ENCODE results near the gene ETF1. TPM values are rescaled to one million over a fixed set of nuclear protein-coding genes. Genes with fewer than 3 reads are reported as not detected.
A peak's percentile ranks its signal among the peaks of the same experiment; 100 is the strongest.

The ETF1 gene
- total and polyA plus RNA-seq, 9 of the 15 experiments (the other 6 are each of a cell fraction or from before 2014, with no cell fraction given), result 53.7 to 209 (median 164) TPM

- TF ChIP-seq CUX1 (CRISPR knock-in tag; IDR thresholded peaks at IDR 0.05) (0 out of 2 replicates have a peak, but pooled peaks have one; percentile 32), DIDO1 (tag; IDR thresholded peaks at IDR 0.05; ENCODE audit: low read depth) (no peak), CCAR2 (IDR thresholded peaks at IDR 0.05; ENCODE audit: low read depth, low read length) (no peak), PRPF4 (IDR thresholded peaks at IDR 0.05; ENCODE audit: insufficient read depth, low read depth, low read length, poor library complexity, severe bottlenecking) (no peak), RHOXF2B (CRISPR knock-in tag; conservative IDR thresholded peaks at IDR 0.05) (no peak), ZNF695 (CRISPR knock-in tag; IDR thresholded peaks at IDR 0.05) (no peak), POLR2B (IDR thresholded peaks at IDR 0.05; ENCODE audit: low read depth, partially characterized antibody) (peak; percentile 16), ZNF232 (CRISPR knock-in tag; IDR thresholded peaks at IDR 0.05) (no peak), RREB1 (CRISPR knock-in tag; IDR thresholded peaks at IDR 0.05) (no peak)
Measured at GRCh38 chr5:138544181-138545134, 1.4 kb upstream of the ETF1 start (continued).
